Effector memory CD8-positive, alpha-beta T cell (primary cell): Measurements from ENCODE around the gene NOTCH4.
A peak's percentile ranks its signal among the peaks of the same experiment; 100 is the strongest.

ENCODE experiments used
- ATAC-seq: fragments of 150-1000 bp; cut with Tn5 transposase; replicated peaks from 2 replicates; pipeline ENCODE4 v1.10.0; 2021; ENCODE audit warnings: mild to moderate bottlenecking, moderate library complexity
- DNase-seq, 3 experiments: peaks; one replicate each; pipeline ENCODE4 v3.0.0; 2021
- H3K27ac Mint-ChIP-seq, 2 donors: one replicate each; pipeline ENCODE4 v1.8.0; 2022; ENCODE audit warnings: mild to moderate bottlenecking in 2 of 2, mixed read lengths in 2 of 2, moderate library complexity in 2 of 2
- H3K27me3 Mint-ChIP-seq, 2 donors: one replicate each; pipeline ENCODE4 v1.8.0; 2022; ENCODE audit warnings: mixed read lengths in 2 of 2
- H3K36me3 Mint-ChIP-seq: one replicate; pipeline ENCODE4 v1.8.0; 2022; ENCODE audit warnings: mild to moderate bottlenecking, moderate library complexity, mixed read lengths; ENCODE audit not compliant: insufficient read depth
- H3K4me1 Mint-ChIP-seq, 2 donors: one replicate each; pipeline ENCODE4 v1.8.0; 2022; ENCODE audit warnings: low read depth in 2 of 2, mixed read lengths in 2 of 2
- H3K4me3 Mint-ChIP-seq, 2 donors: one replicate each; pipeline ENCODE4 v1.8.0; 2022; ENCODE audit warnings: mild to moderate bottlenecking in 2 of 2, mixed read lengths in 2 of 2, moderate library complexity in 2 of 2
- H3K9me3 Mint-ChIP-seq, 2 donors: one replicate each; pipeline ENCODE4 v1.8.0; 2022; ENCODE audit warnings: mixed read lengths in 2 of 2

NOTCH4 gene

GRCh38 chr6:32151863-32152768, 71.8 kb downstream of the NOTCH4 start, which contains the start of gene PRRT1:
PRRT1 (minus strand) TSS chr6:32151939; CDS start chr6:32151827, 112 bp downstream.
- peak within 1 kb of the TSS; percentile 23 to 89 for H3K4me3 Mint-ChIP-seq

DNA sequence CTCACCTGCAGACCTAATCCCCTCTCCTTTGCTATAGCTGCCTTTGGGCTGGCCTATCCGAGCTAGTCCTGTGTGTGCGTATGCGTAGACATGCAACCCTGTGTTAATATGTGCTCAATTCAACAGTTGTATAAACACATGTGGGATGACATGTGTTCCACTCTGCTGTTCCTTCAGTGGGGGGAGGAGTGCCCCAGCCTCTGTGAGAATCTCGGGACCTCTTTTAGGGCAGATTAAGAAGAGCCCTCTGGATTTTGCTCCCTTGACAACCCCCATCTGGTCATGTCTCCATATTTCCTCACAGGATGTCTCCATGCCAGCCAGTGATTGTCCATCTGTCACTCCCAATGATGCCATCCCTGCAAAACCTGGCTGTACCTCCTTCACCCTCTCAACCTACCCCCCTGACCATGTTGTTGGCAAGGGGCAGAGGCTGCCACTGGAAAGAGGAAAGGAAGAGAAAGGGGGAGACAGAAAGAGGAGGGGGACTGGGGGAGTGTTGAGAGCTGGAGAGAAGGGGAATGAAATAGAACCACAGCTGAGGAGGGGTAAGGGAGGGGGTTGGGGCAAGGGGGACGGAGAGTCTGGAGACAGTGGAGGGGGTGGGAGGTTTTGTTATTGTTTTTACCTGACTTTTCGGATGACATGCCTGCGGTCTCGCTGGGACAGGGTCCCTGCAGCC, 72.5 kb downstream of the NOTCH4 start:
- ATAC-seq (no peak), DNase-seq (no peak)
- H3K27me3 Mint-ChIP-seq, result peaks cover 37 to 60% of the 10 kb centered on the region in 2 donors
- H3K4me1 Mint-ChIP-seq, result peaks cover 46 to 55% of the 10 kb centered on the region in 2 donors
- H3K36me3 Mint-ChIP-seq, result peaks cover 19% of the 10 kb centered on the region
- no peak overlapping the region for H3K27ac Mint-ChIP-seq
- H3K4me3 Mint-ChIP-seq, result peak overlapping the region in 1 of 2 donors; percentile 41
- H3K9me3 Mint-ChIP-seq, result no peaks in the 10 kb centered on the region

More at GRCh38 chr6:32151863-32152768, 71.8 kb downstream of the NOTCH4 start, which contains the start of gene PRRT1:
- Mint-ChIP-seq H3K27ac (peak within 1 kb of the TSS; percentile 2 to 92), H3K4me1 (peaks cover 46 to 55% of the 10 kb centered on the region in 2 donors), H3K9me3 (no peaks in the 10 kb centered on the region), H3K27me3 (peaks cover 31 to 52% of the 10 kb centered on the region in 2 donors), H3K36me3 (peaks cover 19% of the 10 kb centered on the region)
- ATAC-seq (no peak), DNase-seq (no peak)

DNA sequence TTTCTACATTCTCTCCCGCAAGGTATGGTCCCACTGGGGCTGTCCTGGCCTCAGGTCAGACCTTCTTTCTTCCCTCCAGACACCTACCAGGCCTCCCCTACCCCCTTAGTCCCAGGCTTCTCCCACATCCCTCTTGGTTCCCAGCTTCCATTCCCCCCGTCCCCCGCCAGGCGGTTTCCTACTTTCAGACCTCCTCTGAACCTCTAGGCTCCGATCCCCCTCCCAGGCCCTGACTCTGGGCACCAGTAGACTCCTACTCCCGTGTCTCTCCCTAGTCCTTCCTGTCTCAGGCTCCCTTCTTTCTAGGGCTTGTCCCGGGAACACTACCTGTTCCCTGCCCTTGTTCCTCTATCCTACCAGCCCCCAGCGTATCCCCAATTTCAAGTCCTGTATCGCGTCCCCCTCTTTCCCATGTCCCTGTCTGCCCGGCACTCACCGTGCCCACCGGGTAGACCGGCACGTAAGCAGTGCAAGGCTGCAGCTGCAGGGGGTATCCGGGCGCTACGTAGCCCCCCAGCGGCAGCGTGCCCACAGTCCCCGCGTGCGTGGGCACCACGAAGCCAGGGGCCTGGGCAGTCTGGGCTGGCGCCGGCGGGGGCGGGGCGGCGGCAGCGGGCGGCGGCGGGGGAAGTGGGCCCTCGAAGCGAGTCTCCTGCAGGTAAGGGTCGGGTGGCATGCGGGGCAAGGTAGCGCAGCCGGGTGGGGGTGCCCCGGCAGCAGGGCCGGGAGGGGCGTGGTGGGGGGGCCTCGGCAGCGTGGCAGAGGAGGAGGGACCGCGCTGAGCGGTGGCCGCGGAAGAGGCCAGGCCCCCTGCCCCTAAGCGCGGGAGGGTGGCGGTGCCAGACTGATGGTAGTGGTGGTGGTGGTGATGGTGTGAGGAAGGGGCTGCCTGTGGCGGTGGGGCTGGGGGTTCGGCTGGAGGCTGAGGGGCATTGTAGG, 73.7 kb downstream of the NOTCH4 start:
- peaks cover 19% of the 10 kb centered on the region for H3K36me3 Mint-ChIP-seq
- peaks cover 42 to 62% of the 10 kb centered on the region in 2 donors for H3K27me3 Mint-ChIP-seq
- DNase-seq (no peak), ATAC-seq (no peak)
- H3K9me3 Mint-ChIP-seq, result no peaks in the 10 kb centered on the region
- H3K4me3 Mint-ChIP-seq, result peak overlapping the region; percentile 3 to 23
- H3K27ac Mint-ChIP-seq, result no peak overlapping the region
- peaks cover 42 to 51% of the 10 kb centered on the region in 2 donors for H3K4me1 Mint-ChIP-seq

- ATAC-seq (peak; percentile 6), DNase-seq (no peak)
- H3K4me1 Mint-ChIP-seq, result peaks cover 33 to 42% of the 10 kb centered on the region in 2 donors
- H3K27me3 Mint-ChIP-seq, result peaks cover 42 to 62% of the 10 kb centered on the region in 2 donors
- H3K36me3 Mint-ChIP-seq, result peaks cover 19% of the 10 kb centered on the region
- peak overlapping the region; percentile 81 to 82 for H3K4me3 Mint-ChIP-seq
- no peak overlapping the region for H3K27ac Mint-ChIP-seq
- H3K9me3 Mint-ChIP-seq, result no peaks in the 10 kb centered on the region
Observed at GRCh38 chr6:32149092-32149755, 74.6 kb downstream of the NOTCH4 start.

- ATAC-seq, result peak; percentile 72
- Mint-ChIP-seq H3K4me3 (peak overlapping the region; percentile 81 to 82), H3K36me3 (peaks cover 14% of the 10 kb centered on the region), H3K27ac (no peak overlapping the region), H3K9me3 (no peaks in the 10 kb centered on the region), H3K27me3 (peaks cover 42 to 62% of the 10 kb centered on the region in 2 donors), H3K4me1 (peaks cover 27 to 36% of the 10 kb centered on the region in 2 donors)
- peak; percentile 55 to 60 (median 58) for DNase-seq
Observed at GRCh38 chr6:32148289-32149091, 75.4 kb downstream of the NOTCH4 start.

DNA sequence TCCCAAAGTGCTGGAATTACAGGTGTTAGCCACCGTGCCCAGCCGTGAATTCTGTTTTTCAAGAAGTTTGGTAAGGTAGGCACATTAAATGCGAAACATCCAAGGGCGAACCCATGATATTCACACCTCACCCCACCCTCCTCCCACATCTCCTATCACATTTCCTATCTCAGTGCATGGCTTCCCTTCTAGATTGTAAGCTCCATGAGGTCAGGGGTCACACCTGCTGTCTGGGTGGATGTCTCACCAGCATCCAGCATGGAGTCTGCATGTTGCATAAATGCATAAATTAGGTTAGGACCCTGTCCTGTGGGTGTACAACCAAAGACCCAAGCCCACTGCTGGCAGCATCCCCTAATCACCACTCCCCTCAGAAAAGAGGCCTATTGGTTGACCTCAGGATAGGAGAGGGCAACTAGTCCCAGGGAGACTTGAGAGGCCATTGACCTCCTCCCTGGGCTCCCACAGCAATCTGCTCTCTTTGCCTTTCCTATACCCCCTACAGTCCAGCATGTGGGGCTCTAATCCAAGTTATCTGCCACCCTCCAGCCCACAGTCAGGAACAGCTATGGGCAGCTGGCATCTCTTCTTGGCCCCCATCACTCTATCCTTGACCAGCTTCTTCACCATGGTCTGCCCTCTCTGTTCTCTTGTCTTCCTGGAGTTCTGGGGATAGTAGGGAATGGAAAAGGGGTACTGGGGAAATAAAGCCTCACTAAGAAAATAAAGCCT, 76.3 kb downstream of the NOTCH4 start:
- Mint-ChIP-seq H3K4me3 (no peak overlapping the region), H3K9me3 (no peaks in the 10 kb centered on the region), H3K27me3 (peaks cover 42 to 62% of the 10 kb centered on the region in 2 donors), H3K4me1 (peaks cover 27 to 29% of the 10 kb centered on the region in 2 donors), H3K36me3 (peaks cover 7% of the 10 kb centered on the region), H3K27ac (peak overlapping the region in 1 of 2 donors; percentile 76)
- ATAC-seq (peak; percentile 32), DNase-seq (no peak)

- ATAC-seq, result no peak
- peak overlapping the region in 1 of 2 donors; percentile 3 for H3K4me3 Mint-ChIP-seq
Observed at GRCh38 chr6:32146687-32147086, 77.2 kb downstream of the NOTCH4 start.

GRCh38 chr6:32146287-32146686, 77.6 kb downstream of the NOTCH4 start:
- Mint-ChIP-seq H3K9me3 (no peaks in the 10 kb centered on the region), H3K27ac (no peak overlapping the region), H3K27me3 (peaks cover 50 to 65% of the 10 kb centered on the region in 2 donors), H3K4me3 (no peak overlapping the region), H3K4me1 (peaks cover 22 to 28% of the 10 kb centered on the region in 2 donors), H3K36me3 (peaks cover 7% of the 10 kb centered on the region)
- no peak for DNase-seq
- no peak for ATAC-seq

More at GRCh38 chr6:32146687-32147086, 77.2 kb downstream of the NOTCH4 start:
- H3K27ac Mint-ChIP-seq, result no peak overlapping the region
- no peaks in the 10 kb centered on the region for H3K9me3 Mint-ChIP-seq
- DNase-seq, result no peak
- peaks cover 7% of the 10 kb centered on the region for H3K36me3 Mint-ChIP-seq
- peaks cover 49 to 65% of the 10 kb centered on the region in 2 donors for H3K27me3 Mint-ChIP-seq
- peaks cover 26 to 29% of the 10 kb centered on the region in 2 donors for H3K4me1 Mint-ChIP-seq
